T-helper 22 cell (primary cell): Measurements from ENCODE around the gene RPTOR.
"Not testable (repeated sequence)": the region's sequence is repeated elsewhere in the genome, so short reads cannot be mapped to it uniquely, and the experiment has no call there.

Source experiments
- DNase-seq: peaks from one replicate; pipeline ENCODE4 v3.0.0-alpha.2; 2020; ENCODE audit warnings: low read depth

Gene RPTOR, protein sequence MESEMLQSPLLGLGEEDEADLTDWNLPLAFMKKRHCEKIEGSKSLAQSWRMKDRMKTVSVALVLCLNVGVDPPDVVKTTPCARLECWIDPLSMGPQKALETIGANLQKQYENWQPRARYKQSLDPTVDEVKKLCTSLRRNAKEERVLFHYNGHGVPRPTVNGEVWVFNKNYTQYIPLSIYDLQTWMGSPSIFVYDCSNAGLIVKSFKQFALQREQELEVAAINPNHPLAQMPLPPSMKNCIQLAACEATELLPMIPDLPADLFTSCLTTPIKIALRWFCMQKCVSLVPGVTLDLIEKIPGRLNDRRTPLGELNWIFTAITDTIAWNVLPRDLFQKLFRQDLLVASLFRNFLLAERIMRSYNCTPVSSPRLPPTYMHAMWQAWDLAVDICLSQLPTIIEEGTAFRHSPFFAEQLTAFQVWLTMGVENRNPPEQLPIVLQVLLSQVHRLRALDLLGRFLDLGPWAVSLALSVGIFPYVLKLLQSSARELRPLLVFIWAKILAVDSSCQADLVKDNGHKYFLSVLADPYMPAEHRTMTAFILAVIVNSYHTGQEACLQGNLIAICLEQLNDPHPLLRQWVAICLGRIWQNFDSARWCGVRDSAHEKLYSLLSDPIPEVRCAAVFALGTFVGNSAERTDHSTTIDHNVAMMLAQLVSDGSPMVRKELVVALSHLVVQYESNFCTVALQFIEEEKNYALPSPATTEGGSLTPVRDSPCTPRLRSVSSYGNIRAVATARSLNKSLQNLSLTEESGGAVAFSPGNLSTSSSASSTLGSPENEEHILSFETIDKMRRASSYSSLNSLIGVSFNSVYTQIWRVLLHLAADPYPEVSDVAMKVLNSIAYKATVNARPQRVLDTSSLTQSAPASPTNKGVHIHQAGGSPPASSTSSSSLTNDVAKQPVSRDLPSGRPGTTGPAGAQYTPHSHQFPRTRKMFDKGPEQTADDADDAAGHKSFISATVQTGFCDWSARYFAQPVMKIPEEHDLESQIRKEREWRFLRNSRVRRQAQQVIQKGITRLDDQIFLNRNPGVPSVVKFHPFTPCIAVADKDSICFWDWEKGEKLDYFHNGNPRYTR (N-terminal part only)

DNA sequence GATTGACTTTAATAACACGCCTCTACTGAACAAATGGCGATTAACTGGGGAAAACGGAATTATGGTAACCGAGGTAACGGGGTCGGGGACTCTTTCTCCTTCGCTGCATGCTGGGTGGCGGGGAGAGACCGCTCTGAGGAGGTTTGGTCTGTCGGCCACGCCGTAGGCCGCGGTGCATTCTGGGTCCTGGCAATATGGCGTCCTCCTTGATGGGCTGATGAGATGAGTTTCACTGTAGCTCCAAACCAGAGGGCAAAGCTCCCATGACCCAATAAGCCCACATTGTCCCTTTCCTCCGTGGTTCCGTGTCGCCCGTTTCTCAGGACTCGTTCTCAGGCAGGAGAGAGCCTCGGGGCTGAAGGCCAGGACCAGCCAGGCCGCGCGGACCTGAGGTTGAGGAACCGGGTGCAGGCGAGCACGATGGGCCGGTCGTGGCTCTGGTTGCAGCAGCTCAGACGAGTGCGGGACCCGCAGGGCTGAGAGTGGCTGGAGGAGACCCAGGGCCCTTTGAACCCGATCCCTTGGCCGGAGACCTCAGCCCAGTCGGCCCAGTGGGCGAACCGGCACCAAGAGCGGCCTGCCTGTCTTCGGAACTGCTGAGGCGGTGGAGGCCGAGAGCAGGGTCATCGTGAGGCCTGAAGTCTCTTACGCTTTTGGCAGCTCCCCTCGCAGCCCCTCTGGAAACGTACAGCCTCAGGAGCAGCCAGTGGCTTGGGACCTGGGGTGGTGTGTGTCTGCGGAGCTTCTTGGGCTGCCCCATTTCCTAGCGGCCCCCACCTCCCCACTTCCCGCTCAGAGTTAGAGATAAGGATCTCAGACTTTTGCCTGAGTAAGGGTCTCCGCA, at the start of gene RPTOR:
RPTOR (plus strand) TSS at position 184 of the 844 bp plus-strand sequence. CDS start 792 bp downstream, outside the sequence.
- DNase-seq: peak; percentile 73

DNA sequence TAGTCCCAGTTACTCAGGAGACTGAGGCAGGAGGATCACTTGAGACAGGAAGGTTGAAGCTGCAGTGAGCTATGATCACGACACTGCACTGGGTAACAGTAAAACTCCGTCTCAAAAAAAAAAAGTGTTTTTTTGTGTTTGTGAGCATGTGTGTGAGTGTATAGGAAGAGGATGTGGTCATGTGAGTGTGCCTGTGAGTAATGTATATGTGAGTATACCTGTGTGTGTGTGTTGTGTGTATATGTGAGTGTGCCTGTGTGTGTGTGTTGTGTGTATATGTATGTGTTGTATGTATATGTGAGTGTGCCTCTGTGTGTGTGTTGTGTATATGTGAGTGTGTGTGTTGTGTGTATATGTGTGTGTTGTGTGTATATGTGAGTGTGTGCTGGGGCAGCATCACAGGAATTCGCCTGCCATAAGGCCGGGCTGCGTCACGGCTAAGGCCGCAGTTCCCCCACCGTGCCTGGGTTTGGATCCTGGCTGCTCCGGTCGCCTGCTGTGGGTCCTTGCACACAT, 46.9 kb upstream of the RPTOR start:
- DNase-seq: no peak

DNA sequence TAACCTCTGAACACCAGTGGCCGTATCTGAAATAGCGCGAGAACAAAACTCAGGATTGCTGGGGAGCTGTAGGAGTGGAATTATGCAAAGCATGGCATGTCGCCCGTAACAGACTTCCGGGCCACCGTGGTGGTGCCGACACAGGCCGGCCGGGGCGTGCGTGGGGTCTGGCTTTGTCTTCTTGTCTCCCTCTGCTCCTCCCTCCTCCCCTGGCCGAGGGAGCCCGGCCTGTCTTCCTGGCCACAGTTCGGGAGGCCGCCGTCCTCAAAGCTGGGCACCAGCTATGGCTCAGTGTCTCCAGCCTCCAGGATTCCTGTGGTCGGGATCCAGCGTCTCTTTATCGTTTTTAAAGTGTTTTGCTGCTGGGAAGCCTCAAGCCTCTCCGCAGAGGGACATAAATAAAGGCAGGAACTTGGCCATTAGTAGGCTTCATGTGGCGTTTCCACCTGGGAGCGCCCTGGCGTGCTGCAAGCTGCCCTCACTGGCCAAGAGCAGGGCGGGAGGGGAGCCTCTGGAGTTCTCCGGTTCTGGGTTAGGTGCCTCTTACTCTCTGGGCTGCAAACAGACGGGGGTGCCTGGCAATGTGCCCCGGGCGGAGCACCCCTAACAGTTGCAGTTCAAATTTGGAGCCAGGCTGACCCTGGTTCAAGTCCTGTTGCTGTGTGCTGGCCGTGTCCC, 46.3 kb upstream of the RPTOR start:
- DNase-seq: no peak

DNA sequence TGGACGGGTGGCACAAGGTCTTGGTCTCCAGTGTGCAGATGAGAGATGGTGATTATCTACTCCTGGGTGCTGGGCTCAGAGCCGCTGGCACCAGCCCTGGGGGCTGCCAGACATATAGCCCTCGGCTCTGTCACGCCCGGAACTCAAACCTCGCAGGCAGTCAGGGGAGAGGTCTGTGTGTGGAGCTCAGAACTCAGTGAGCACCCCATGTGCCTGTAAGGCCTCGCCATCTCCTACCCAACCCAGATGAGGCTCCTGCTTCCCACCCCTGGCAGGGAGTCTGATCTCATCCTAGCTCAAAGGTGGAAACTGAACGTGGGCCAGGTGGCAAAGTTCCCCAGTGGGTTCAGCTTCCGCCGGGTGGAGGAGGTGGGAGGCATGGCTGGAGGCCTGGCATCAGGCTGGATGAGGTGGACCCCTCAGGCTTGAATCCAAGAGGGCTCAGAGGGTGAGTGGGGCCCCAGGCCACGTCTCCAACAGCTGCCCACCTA, 45.7 kb upstream of the RPTOR start:
- no peak for DNase-seq

DNA sequence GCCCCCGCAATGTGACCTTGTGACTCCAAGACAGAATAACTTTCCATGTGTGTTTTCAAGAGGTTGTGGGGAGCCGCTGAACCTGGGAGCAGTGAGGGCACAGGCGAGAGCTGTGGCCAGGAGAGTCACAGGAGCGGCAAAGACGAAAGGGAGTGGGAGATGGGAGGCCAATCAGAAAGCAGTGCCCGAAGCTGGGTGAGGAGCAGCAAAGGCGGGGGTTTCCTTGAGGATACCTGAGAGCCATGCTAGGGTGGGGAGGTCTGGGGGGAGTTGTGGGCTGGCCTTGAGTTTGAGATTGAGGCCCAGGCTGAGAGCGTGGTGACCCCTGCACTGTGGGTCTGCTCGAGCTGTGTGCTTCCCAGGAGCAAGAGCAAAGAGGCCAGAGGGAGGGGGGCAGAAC, 45.1 kb upstream of the RPTOR start:
- no peak for DNase-seq

DNA sequence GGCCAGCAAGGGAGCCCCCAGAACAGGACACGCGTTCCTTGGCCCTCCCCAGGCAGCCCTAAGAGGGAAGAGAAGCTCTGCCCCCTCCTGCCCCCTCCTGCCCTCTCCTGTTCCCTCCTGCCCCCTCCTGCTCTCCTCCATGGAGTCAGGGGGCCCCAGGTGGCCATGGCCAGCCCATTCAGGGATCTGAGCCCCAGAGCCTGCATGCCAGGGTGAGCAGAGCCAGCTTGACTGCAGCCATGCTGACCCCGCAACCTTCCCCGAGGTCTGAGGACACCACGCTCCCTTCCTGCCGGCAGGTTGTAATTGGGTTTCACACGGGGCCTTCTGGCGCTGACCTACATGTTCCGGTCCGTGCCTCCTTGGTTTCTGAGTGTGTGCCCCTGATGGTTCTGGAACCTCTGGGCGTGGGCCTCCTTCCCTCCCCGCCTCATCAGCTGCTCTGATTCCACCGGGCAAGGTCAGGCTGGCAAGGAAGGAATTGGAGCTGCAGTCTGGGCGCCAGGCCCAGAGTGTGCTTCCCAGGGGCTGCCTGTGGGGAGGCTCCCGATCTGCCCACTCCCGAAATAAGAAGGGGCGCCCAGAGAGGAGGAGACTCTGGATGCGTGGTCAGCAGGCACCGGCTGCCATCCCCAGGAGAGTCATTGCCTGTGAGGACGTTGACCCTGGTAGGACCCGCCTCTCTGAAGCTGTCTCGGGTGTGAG, 44.5 kb upstream of the RPTOR start:
- no peak for DNase-seq

DNA sequence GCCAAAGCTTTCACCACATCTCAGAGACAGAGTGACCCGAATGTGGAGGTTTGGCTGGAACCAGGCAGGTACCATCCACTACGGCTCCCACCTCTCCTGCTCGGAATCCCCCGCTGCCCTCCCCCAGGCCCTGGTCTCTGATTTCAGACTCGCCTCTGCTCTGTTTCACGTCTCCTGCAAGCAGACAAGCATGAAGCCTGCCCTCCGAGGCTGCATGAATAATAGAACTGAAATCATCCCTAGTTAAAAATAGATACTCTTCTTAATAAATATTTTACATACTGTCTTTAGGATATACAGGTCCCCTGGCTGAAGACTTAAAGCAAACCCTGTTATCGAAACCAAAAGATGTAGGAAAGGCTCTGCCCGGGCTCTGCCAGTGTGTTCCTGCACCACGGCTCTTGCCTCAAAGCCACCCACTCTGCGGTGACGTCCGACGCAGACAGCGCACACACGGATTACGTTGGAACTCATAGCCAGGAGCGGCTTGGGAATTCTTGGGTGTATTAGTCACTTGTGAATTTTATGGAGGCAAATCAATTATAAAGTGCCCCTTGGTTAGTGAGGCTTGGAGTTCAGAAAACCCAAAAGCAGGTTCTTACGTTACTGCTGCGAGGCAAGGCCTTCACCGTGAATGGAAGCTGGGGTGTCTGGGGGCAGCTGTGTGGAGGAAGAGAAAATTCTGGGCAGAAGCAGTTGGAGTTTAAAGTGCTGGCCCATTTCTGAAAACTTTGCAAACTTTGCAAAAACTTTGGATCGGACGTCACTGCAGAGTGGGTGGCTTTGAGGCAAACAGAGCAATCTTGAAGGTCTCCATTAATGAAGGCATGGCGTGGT, 42.7 kb upstream of the RPTOR start:
- no peak for DNase-seq

DNA sequence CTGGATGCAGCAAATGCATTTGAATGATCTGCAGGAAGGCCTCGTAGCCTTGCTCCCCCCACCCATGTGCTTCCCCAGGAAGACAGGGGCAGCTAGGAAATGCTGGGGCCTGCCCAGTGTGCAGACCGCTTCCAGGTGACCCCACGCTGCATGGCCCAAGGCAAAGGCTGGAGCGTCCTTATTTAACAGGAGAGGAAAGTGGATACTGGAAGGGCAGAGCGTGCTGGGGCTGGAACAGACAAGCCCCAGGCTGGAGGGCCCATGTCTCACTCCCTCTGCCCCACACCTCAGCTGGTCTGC, 42.1 kb upstream of the RPTOR start:
- no peak for DNase-seq

DNA sequence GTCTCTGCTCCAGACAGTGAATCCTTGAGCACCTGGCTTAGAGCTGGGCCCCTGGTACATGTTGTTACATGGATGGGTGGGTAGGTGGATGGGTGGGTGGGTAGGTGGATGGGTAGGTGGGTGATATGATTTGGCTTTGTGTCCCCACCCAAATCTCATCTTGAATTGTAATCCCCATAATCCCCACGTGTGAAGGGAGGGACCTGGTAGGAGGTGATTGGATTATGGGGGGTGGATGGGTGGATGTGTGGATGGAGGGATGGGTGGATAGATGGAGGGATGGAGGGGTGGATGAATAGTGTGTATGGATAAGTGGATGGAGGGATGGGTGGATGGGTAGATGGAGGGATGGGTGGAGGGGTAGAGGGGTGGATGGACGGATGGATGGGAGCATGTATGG, 41.6 kb upstream of the RPTOR start:
- DNase-seq: no peak

DNA sequence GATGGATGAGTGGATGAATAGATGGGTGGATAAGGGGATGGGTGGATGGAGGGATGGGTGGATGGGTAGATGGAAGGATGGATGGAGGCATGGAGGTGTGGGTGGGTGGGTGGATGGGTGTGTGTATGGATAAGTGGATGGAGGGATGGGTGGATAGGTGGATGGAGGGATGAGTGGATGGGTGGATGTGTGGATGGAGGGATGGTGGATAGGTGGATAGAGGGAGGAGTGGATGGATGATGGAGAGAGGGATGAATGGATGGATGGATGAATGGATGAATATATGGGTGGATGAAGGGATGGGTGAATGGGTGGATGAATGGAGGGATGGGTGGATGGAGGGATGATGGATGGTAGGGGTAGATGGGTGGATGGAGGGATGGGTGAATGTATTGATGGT, 40.7 kb upstream of the RPTOR start:
- no peak for DNase-seq

DNA sequence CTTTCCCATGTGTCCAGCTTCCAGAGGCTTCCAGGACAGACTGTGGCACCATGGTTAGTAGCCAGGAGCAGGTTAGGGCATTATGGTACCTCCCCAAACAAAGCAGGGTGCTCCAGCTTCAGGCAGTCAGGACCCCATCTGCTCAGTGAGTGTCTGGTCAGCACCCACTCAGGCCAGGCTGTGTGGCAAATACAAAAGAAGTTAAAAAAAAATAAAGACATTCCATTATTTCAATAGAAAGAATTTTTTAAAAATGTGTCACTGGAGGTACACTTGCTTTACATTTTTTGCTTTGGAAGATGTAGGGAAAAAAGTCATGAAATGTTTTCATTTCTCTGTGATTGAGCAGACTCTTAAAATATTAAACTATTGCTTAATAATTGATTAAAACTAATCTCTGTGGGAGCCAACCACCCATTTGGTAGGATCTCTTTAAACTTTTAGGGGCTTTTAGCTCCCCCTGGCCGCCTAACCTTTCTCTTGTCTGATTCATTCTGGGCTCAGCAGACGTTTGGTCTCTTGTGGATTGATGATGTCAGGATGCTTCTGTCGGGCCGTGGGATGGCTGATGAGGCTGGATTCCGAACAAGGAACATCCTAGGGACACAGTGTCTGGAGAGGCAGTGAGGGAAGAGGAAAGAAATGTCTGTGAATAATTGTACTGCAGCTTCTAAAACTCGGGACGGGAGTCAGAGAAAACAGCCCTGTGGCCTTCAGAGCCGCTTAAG, 39.8 kb upstream of the RPTOR start:
- DNase-seq: no peak

DNA sequence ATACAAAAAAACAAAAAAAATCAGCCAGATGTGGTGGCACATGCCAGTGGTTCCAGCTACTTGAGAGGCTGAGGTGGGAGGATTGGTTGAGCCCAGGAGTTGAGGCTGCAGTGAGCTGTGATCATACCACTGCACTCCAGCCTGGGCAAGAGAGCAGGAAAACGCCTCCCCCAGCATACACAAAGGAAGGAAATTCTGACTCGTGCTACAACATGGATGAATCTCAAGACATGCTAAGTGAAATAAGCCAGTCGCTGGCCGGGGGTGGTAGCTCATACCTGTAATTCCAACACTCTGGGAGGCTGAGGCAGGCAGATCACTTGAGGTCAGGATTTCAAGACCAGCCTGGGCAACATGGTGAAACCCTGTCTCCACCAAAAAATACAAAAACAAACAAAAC, 37.5 kb upstream of the RPTOR start:
- DNase-seq: not testable (repeated sequence)

DNA sequence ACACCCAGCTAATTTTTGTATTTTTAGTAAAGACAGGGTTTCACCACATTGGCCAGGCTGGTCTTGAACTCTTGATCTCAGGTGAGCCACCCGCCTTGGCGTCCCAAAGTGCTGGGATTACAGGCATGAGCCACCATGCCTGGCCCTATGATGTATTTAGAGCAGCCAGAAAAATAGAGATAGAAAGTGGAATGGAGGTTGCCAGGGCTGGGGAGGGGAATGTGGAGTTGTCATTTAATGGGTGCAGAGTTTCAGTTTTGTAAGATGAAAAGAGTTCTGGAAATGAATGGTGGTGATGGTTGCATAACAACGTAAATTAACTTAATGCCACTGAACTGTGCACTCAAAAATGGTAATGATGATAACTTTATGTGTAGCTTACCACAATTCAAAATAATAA, 36.7 kb upstream of the RPTOR start:
- no peak for DNase-seq

DNA sequence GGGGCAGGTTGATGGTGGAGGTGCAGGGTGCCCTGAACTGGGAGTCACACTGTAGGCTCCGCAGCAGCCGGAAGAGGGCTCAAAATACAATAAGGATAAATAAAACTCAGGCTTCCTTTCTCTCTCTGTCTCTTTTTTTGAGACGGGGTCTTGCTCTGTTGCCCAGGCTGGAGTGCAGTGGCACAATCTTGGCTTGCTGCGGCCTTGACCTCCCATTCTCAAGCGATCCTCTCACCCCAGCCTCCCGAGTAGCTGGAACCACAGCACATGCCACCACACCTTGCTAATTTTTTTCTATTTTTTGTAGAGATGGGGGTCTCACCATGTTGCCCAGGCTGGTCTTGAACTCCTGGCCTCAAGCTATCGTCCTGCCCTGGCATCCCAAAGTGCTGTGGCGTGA, 35.3 kb upstream of the RPTOR start:
- DNase-seq: no peak

DNA sequence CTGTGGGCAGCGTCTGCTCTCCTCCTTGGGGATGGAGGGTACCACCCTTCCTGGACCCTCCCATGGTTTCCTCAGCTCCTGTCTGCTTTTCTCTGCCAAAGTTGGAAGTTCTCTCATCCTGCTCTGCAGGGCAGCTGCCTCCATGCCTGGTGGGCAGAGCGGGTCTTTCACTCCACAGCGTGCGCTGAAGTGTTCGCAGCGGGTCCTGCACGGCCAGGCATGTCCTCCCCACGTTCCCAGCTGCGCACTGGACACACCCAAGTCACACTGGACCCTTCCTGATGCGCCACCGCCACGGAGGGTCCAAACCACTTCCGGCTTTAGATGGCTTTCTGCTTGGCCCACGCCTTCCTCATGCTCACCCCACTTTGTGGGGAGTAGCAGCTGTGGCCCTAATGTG, 34.5 kb upstream of the RPTOR start:
- DNase-seq: no peak

DNA sequence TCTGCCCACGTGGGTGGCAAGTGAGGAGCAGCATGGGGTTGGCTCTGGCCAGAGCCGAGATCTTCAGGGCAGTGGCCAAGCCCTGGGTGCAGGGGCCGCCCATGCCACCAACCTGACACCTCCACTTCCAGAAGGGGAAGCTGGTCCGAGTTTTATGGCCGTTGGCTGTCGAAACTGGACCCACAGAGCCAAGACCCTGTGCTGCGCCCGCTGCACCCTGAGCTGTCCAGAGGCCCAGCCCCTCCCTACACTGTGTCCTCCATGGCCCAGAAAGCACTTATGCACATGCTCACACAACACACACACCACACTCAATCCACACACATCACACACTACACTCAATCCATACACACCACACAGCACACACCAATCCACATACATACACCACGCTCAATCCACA, 33.9 kb upstream of the RPTOR start:
- DNase-seq: no peak

DNA sequence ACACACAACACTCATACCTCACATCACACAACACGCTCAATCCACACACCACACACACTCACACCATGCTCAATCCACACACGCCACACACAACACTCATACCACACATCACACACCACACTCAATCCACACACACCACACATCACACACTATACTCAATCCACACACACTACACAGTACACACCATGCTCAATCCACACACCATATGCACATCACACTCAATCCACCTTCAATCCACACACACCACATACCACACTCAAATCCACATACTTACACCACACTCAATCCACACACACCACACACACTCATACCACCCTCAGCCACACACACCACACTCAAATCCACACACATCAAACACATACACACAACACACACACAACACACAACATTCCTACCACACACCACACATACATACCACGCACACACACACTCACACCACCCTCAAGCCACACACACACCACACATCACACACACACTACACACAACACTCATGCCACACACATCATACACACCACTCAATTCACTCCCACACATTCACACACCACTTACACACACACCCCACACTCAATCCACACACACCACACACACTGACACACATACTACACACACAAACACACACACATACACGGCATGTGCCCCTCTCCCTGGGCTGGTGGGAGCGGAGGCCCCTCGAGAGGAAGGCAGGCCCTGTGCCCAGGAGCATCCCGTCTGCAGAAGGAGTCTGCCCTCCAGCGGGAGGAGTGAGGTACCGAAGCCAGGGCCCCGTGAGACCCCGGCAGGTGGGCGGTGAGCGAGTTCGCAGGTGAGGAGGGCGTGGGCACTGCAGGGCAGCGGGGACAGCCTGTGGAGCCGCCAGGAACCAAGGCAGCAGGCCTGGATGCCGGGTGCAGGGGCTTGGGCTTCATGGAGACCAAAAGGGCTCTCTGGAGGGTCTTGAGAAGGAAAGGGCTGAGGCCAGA, 33.1 kb upstream of the RPTOR start:
- no peak for DNase-seq

DNA sequence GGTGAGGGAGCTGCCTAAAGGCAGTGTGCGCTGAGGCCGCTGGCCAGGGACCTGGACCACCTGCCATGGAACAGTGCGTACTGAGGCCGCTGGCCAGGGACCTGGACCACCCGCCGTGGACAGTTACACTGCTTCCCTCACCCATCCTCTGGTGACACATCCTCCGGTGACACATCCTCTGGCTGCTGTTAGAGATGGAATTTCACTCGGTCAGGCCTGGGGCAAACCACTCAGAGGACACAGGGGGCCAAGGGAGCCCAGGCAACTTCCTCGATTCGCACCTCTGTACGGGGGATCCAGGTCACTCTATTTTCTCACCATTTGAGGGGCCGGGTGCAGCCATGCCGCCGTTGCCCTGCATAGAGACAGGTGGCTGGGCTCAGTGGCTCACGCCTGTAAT, 32.4 kb upstream of the RPTOR start:
- no peak for DNase-seq
